ENCODE results near the gene GAD1.

Gene GAD1

DNA sequence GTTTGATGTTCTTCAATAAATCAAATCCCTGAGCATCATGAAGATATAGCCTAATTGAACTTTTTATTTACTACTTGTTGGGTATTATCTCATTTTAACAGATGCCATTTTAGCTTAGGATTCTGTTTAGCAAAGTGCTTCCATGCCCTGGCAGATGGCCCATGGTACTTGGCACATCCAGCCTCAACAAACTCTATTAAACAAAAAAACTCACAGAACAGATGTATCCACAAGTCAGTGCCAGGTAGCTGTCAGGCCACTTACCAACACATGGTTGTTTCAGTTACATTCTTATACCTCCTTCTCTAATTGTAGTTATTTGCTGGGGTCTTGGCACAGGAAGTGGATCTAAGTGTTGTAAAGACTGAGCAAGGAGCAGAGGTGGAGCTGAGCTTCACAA is 29.6 kb downstream of the GAD1 start:
- DNase-seq: no peak

DNA sequence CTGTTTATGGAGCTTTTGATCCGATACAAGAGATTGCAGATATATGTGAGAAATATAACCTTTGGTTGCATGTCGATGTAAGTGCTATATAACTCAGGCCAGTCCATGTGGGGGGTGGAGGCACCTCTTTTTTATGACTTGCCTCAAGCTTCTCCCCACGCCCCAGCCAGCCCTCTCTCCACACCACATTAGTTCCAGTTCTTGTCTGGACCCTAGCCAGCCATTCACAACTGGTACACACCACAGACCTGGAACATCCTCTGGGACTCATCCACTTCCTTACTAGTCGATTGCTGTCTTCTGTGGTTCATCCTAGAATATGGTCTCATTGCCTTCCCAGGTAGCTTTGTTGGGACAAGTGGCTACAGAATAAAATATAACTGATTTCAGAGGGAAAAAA is 31.0 kb downstream of the GAD1 start:
- no peak for DNase-seq

- DNase-seq: no peak
These were observed 31.9 kb downstream of the GAD1 start for GRCh38 chr2:170848587-170848986.

DNA sequence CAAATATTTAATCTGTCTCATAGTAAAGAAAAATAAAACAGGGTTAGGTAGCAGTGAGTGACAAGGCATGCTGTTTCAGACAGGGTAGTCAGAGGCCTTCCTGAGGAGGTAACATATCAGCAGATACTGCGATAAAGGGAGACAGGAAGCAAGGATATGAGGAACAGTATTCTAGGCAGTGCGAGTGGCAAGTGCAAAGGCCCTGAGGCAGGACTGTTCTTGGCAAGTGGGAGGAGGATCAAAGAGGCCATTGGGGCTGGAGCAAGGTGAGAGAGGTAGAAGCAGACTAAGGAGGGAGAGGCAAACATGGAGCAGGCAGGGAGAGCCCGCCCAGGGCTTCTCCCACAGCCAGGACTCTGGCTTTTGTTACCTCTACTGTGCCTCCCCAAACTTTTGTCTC is 33.6 kb downstream of the GAD1 start:
- DNase-seq: no peak

GRCh38 chr2:170851635-170852034 is 34.9 kb downstream of the GAD1 start:
- DNase-seq: no peak

GRCh38 chr2:170856066-170856465 is 39.4 kb downstream of the GAD1 start:
- DNase-seq: no peak

GRCh38 chr2:170862286-170862902 is 45.7 kb downstream of the GAD1 start:
- no peak for DNase-seq

- DNase-seq: no peak
These were observed 46.4 kb downstream of the GAD1 start for GRCh38 chr2:170863087-170863486.

DNA sequence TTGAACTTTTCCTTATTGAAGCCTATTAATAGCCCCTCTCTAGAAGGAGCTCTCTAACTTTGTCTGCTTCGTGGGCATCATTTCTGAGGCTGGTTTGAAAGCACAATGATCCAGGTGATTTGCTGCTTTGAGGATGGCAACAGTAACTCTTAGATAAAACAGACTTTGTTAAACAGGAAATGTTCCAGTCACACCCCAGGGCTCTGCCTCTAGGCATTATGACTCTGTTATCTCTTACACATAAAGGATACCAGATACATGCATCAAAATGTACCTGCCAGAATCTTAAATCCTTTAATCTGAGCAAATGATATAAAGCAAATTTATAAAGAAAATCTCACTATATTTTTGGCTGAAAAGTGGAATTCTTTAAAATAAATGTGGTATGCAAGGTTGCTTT is 52.3 kb downstream of the GAD1 start:
- DNase-seq: no peak

DNA sequence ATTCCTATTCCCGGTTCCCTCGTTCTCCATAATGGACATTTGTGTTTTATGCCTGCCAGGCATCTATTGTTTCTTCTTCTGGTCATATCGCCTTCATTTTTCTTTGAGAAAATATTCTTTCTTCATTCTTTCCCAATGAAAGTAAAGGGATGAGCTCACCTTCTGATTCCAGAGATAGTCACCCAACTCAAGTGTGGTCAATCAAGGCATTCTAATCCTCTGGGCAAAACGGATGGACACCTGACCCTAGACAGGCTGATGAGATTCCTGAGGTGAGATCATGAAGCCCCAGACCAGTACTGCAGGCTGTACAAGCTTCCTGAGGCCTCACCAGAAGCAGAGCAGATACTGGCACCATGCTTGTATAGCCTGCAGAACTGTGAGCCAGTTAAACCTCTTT is 52.8 kb downstream of the GAD1 start:
- no peak for DNase-seq

- peak; percentile 70 for DNase-seq
These were observed 56.5 kb downstream of the GAD1 start for GRCh38 chr2:170873035-170873692.

- DNase-seq: no peak
These were observed 61.4 kb downstream of the GAD1 start for GRCh38 chr2:170878066-170878465.

DNA sequence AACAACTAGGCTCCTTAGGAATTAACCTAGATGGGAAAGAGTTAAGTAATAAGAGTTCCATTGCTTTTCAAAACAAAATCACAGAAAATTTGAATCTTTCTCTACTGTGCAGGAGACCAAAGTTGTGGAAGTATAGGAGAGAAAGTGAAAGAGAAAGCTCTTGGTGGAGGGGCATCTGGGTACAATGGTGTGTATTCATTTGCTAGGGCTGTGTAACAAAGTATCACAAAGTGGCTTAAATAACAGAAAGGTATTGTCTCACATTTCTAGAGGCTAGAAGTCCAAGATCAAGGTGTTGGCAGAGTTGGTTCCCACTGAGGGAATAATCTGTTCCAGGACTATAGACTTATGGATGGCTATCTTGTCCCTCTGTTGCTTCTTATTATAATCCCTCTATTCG is 61.8 kb downstream of the GAD1 start:
- DNase-seq: no peak

GRCh38 chr2:170881840-170882239 is 65.2 kb downstream of the GAD1 start:
- no peak for DNase-seq

GRCh38 chr2:170882758-170883157 is 66.1 kb downstream of the GAD1 start:
- no peak for DNase-seq

DNA sequence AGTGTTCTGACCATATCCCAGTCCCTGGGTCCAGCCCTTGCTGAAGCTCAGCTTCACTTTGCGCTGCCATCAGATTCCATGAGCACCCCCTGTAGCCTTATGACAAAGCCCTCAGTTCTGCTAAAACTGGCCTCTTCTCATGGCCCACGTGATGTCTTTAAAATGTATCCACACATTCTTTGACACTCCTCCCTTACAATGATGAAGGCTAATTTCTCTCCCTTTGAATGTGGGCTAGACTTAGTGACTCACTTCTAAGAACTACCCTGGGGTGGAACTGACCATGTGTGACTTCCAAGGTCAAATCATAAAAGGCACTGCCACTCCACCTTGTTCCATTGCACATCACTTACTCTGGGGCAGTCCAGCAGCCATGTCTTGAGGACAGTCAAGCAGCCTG is 67.0 kb downstream of the GAD1 start:
- no peak for DNase-seq

GRCh38 chr2:170885130-170885791 is 68.6 kb downstream of the GAD1 start:
- DNase-seq: no peak

DNA sequence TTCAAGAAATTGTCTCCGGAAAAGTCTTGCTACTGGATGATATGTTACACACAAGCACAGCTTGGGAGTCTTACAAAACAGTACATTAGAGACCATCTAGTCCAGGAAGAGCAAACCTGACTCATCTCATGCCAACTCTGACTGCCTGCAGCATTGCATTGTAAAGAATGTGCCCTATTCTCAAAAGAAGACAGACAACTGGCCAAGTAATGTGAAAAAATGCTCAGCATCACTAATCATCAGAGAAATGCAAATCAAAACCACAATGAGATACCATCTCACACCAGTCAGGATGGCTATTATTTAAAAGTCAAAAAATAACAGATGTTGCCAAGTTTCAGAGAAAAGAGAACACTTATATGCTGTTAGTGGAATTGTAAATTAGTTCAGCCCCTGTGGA is 69.7 kb downstream of the GAD1 start:
- no peak for DNase-seq

DNA sequence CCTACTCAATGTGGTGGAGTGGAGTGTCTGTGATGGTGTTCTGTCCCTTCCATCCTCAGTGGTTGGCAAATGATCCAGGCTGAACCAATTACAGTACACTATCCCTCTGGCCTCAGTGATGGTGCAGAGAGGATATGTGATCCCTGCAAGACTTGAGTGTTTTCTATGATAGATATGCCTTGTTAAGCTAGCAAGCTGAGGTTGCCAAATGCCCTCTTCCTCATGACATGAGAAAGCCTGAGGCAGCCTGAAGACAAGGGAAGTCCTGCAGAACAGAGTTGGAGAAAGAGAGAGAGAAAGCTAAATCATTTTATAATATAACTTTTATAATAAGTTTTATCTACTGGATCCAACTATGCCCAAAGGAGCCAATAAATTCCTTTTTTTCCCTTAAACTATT is 70.8 kb downstream of the GAD1 start:
- no peak for DNase-seq

DNA sequence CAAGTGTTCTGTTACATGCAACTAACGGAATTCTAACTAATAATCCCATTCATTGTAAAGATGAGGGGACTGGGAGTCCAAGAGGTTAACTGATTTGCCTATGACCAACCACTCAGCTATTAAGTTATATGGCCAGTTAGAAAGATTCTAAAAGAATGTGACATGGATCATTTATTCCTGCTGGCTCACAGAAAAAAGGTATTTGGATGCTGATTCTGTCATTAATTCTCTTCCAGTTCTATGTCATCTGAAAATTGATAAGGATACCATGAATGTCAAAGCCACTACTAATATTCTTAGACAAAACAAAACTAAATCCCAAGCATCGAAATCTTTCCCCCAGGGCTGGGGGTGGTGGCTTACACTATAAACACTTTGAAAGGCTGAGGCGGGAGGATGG is 71.2 kb downstream of the GAD1 start:
- DNase-seq: no peak

DNA sequence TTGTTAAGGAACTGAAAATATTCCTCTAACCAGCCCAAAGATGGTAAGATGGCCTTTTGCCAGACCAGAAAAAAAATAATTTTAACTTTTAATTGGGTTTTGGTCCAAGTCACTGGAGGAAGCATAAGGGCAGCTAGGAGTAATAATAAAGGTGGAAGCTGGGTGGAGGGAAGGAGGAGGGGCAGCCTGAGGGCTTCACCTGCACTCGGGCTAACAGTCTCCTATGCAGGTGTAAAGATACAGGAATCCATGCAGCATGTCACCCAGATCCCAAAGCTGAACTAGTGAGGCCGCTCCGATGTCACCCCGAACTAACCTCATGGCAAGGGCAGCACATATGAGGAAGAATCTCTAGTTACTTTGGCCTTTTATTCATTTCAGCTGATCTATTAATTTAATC is 75.2 kb downstream of the GAD1 start:
- DNase-seq: no peak

DNA sequence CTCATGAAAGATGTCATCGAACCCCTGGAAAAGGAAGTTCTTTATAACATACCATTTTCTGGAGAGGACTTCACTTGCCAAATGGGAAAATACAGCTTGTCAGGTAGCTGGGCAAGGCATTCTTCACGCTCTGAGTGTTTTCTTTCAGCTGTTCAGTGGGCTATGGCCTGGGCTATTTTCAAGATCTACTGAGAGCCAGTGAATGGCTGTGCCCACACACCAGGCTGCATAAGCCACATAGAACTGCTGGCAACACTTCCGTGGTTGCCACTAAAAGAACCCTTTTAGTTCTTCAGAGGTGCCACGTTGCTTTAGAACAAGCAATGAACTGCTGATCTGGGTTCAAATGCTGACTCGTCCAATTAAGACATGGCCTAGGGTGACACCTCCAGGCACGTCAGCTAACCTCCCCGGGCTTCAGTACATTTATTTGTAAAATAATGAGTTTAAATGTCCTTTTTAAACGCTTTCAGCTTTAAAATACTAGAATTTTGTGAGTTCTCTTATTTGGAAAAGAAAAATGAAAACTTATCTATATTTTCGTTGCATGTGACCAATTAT is 75.8 kb downstream of the GAD1 start:
- no peak for DNase-seq

DNA sequence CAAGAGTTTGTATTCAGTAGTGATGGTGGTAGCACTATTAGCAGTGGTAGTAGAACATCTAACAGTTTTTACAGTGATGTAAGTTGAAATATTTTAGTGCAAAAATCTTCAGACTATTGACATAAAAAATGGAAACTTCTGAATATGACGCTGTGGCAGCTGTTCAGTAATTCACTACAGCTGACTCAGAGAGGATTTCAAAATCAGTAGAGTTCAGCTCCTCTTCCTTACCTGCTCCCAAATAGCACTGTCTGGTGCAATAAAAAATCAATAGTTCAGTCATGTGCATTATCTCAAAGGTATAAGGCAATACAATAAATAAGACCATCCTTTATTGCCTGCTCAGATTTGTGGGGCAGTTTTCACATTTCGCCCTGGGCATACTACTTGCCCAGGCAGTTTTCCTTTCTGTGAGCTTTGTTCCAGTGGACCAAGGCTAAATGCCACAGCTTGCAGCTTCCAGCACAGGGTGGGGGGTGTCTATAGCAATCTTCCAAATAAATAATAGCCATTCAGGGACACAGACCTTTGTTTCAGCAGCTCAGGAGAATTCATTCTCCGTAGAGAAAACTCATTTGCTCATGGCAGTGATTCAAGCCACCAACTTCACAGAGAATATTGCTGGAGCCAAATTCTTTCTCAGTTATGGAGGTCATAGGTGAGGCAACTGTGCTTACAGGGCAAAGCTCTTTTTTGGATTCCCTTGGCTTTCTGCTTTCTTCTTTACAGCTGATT is 78.5 kb downstream of the GAD1 start:
- no peak for DNase-seq

DNA sequence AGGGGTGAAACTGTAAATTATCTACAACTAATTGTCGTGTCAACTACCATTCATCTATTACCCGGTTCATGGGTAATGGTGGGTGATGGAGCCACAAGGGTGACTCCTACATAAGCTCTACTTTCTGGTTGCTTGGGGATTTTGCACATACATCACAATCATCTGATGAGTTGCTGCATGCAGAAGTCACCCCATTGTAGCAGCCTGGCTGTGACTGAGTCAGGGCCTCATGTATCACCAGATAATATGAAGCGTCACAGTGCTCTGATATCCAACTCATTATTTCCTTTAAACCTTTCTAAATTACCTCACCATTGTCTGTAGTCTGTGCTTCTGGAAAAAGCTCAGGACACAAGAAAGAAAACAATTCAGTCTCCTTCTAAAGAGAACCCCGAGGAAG is 79.9 kb downstream of the GAD1 start:
- DNase-seq: no peak
